ENCODE results near the gene WWOX. TPM values are rescaled to one million over a fixed set of nuclear protein-coding genes. Genes with fewer than 3 reads are reported as not detected.
A peak's percentile ranks its signal among the peaks of the same experiment; 100 is the strongest.

Gene WWOX
- total RNA-seq, 1 donor from 2014 or later = 43.2 TPM

DNA sequence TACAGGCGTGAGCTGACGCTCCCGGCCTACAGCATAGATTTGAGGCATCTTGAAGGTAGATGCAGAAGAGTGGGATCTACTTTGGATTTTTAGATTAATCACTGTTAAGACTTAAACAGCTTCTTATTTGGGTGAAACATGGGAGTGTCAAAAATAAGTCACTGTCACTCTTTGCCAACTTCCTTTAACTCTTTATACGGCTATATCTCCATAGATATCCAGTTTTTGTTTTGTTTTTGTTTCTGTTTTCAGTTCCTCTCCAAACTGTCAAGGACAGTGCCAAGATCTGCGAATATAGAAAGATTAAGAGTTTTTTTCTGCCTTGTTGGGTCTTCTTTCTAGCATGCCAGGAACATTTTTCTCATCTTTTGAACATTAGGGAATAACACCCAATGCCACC lies 706.1 kb downstream of the WWOX start:
- Mint-ChIP-seq H3K4me3 (ENCODE audit: low read depth) (no peak overlapping the region), H3K27me3 (no peaks in the 10 kb centered on the region), H3K27ac (no peak overlapping the region), H3K36me3 (ENCODE audit: insufficient read depth) (no peaks in the 10 kb centered on the region), H3K9me3 (ENCODE audit: low read depth) (peaks cover 3% of the 10 kb centered on the region), H3K4me1 (ENCODE audit: low read depth) (peaks cover 3% of the 10 kb centered on the region)
- no peak for DNase-seq (ENCODE audit: low spot score, unreplicated experiment)
- TF ChIP-seq, protein P1, sequence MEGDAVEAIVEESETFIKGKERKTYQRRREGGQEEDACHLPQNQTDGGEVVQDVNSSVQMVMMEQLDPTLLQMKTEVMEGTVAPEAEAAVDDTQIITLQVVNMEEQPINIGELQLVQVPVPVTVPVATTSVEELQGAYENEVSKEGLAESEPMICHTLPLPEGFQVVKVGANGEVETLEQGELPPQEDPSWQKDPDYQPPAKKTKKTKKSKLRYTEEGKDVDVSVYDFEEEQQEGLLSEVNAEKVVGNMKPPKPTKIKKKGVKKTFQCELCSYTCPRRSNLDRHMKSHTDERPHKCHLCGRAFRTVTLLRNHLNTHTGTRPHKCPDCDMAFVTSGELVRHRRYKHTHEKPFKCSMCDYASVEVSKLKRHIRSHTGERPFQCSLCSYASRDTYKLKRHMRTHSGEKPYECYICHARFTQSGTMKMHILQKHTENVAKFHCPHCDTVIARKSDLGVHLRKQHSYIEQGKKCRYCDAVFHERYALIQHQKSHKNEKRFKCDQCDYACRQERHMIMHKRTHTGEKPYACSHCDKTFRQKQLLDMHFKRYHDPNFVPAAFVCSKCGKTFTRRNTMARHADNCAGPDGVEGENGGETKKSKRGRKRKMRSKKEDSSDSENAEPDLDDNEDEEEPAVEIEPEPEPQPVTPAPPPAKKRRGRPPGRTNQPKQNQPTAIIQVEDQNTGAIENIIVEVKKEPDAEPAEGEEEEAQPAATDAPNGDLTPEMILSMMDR (IDR thresholded peaks at IDR 0.05; ENCODE audit: unreplicated experiment) = no peak

DNA sequence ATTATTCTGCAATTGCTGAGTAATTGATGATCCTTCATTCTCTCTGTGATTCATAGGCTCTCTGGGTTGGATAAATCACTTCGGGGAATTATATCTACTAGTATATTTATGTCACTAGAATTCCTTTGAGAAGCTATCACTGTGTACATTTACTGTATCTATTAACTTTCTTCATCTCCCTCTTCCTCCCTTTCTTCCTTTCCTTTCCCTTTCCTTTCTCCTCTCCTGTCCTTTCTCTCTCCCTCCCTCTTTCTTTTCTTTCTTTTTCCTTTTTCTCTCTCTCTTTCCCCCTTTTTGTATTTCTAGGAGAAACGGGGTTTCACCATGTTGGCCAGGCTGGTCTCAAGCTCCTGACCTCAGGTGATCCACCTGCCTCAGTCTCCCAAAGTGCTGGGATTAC lies 711.8 kb downstream of the WWOX start:
- peak overlapping the region; percentile 60 for H3K27ac Mint-ChIP-seq
- H3K4me1 Mint-ChIP-seq (ENCODE audit: low read depth) = peaks cover 15% of the 10 kb centered on the region
- H3K9me3 Mint-ChIP-seq (ENCODE audit: low read depth) = no peaks in the 10 kb centered on the region
- H3K36me3 Mint-ChIP-seq (ENCODE audit: insufficient read depth) = no peaks in the 10 kb centered on the region
- H3K4me3 Mint-ChIP-seq (ENCODE audit: low read depth) = no peak overlapping the region
- no peak for DNase-seq (ENCODE audit: low spot score, unreplicated experiment)
- peaks cover 6% of the 10 kb centered on the region for H3K27me3 Mint-ChIP-seq
- TF ChIP-seq, protein P1 (IDR thresholded peaks at IDR 0.05; ENCODE audit: unreplicated experiment) = no peak

DNA sequence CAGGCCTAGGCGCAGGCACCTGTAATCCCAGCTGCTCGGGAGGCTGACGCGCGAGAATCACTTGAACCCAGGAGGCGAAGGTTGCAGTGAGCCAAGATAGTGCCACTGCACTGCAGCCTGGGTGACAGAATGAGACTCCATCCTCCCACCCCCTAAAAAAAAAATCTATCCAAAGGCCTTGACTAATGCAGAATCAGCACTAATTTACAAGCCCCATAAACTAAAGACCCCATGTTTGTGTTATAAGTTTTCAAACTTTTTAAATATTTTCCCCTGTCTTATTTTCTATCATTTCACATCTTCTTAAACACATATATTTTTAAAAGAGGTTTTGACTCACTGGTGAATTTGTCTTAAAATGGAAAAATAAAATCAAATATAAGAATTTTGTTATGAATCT lies 713.1 kb downstream of the WWOX start:
- DNase-seq (ENCODE audit: low spot score, unreplicated experiment) = no peak
- Mint-ChIP-seq H3K27ac (no peak overlapping the region), H3K27me3 (peaks cover 7% of the 10 kb centered on the region), H3K4me3 (ENCODE audit: low read depth) (no peak overlapping the region), H3K36me3 (ENCODE audit: insufficient read depth) (no peaks in the 10 kb centered on the region), H3K9me3 (ENCODE audit: low read depth) (no peaks in the 10 kb centered on the region), H3K4me1 (ENCODE audit: low read depth) (peaks cover 15% of the 10 kb centered on the region)
- TF ChIP-seq, protein P1 (IDR thresholded peaks at IDR 0.05; ENCODE audit: unreplicated experiment) = no peak

DNA sequence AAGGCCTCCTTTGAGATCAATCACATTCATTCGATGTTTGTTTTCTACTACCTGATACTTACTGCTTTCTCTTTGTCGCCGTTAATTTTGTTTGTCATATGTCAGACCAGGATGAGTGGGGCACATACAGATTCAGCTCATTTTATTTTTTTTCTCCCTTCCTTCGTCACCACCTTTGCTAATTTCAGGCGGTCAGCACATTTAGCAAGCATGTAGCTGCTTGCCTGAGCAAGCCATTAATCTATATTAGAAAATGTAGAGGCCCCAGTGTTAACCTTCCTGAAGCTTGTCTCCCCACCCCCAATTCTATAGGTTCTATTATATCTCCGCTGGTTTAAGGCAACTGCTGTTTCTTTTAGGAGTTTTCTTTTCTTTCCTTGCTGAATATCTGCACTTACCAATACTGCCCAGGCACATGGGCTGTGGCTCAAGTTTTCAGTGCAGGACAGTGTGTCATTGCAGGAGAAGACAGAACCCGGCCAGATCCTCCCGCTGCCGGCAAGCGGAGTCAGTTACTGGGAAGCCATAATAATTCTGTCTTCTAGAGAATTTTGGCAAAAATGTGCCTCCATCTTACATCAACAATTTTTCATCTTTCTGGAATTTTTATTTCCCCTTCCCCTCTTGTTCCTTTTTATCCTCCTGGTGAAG lies 714.3 kb downstream of the WWOX start:
- H3K27me3 Mint-ChIP-seq = peaks cover 9% of the 10 kb centered on the region
- no peak overlapping the region for H3K4me3 Mint-ChIP-seq (ENCODE audit: low read depth)
- TF ChIP-seq, protein P1 (IDR thresholded peaks at IDR 0.05; ENCODE audit: unreplicated experiment) = no peak
- H3K27ac Mint-ChIP-seq = peak overlapping the region; percentile 25
- H3K4me1 Mint-ChIP-seq (ENCODE audit: low read depth) = peaks cover 15% of the 10 kb centered on the region
- no peak for DNase-seq (ENCODE audit: low spot score, unreplicated experiment)
- no peaks in the 10 kb centered on the region for H3K9me3 Mint-ChIP-seq (ENCODE audit: low read depth)
- H3K36me3 Mint-ChIP-seq (ENCODE audit: insufficient read depth) = no peaks in the 10 kb centered on the region

DNA sequence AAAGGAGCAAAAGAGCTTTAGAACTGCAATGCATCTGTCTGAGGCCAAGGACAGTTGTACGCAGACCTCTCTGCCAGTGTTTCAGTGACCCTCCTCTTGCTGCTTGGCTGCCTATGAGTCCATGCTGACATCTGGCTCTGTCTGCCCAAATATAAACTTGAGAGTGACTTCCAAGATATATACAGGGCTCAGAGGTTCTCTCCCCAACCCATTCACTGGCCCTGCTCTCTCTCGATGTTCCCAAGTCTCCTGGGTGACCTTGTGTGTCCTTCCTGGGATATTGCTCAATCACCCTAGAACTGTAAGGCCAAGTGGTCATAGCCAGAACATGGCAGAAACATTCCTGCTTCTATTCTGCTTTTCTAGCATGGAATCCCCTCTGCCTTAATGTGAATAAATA lies 716.3 kb downstream of the WWOX start:
- no peak overlapping the region for H3K4me3 Mint-ChIP-seq (ENCODE audit: low read depth)
- H3K27ac Mint-ChIP-seq = no peak overlapping the region
- DNase-seq (ENCODE audit: low spot score, unreplicated experiment) = no peak
- H3K27me3 Mint-ChIP-seq = peaks cover 9% of the 10 kb centered on the region
- TF ChIP-seq, protein P1 (IDR thresholded peaks at IDR 0.05; ENCODE audit: unreplicated experiment) = no peak
- peaks cover 12% of the 10 kb centered on the region for H3K4me1 Mint-ChIP-seq (ENCODE audit: low read depth)
- H3K9me3 Mint-ChIP-seq (ENCODE audit: low read depth) = no peaks in the 10 kb centered on the region
- no peaks in the 10 kb centered on the region for H3K36me3 Mint-ChIP-seq (ENCODE audit: insufficient read depth)
